Stomach (tissue), 4 donors: ENCODE data around the gene CDC37L1.

Experiments
- CTCF ChIP-seq, 7 experiments: fragments of 450-650 bp in 4 of 7; fragments of 200-600 bp in 3 of 7; sonication (generic) in 3 of 7; IDR thresholded peaks; one replicate each; pipeline ENCODE4 v1.5.1; 2016 to 2019; ENCODE audit warnings: antibody characterized with exemption in 7 of 7, control low read depth in 2 of 7, mild to moderate bottlenecking in 1 of 7
- EP300 ChIP-seq: sonication (generic); formaldehyde crosslinking; IDR thresholded peaks from one replicate; pipeline ENCODE4 v1.6.1; 2017; ENCODE audit warnings: antibody characterized with exemption
- POLR2A ChIP-seq, 4 donors: fragments of 450-650 bp; IDR thresholded peaks; one replicate each; pipeline ENCODE4 v1.6.1; 2016; ENCODE audit warnings: antibody characterized with exemption in 4 of 4, control low read depth in 2 of 4, mild to moderate bottlenecking in 1 of 4, moderate library complexity in 1 of 4
- POLR2AphosphoS5 ChIP-seq, 3 donors: sonication (generic); formaldehyde crosslinking; IDR thresholded peaks; one replicate each; pipeline ENCODE4 v1.6.1; 2016; ENCODE audit warnings: antibody characterized with exemption in 3 of 3

GRCh38 chr9:4640027-4640426 is 39.3 kb upstream of the CDC37L1 start:
- TF ChIP-seq CTCF (IDR thresholded peaks at IDR 0.05), result peak in 1 of 7 experiments; percentile 24
- TF ChIP-seq POLR2A (IDR thresholded peaks at IDR 0.05), result no peak
- no peak for TF ChIP-seq POLR2AphosphoS5 (IDR thresholded peaks at IDR 0.05)
- no peak for TF ChIP-seq EP300
